GM12872 (cell line): ENCODE measurements around the gene COL4A2.

Source experiments
- CTCF ChIP-seq: IDR thresholded peaks from 3 replicates; pipeline ENCODE4 v1.5.1; 2011; ENCODE audit warnings: low read depth, mild to moderate bottlenecking, low read length, moderate library complexity; ENCODE audit not compliant: insufficient read depth

The COL4A2 gene

GRCh38 chr13:110553417-110553816, 246.3 kb downstream of the COL4A2 start:
- no peak for TF ChIP-seq CTCF

- no peak for TF ChIP-seq CTCF
Measured at GRCh38 chr13:110554227-110554836, 247.2 kb downstream of the COL4A2 start.

GRCh38 chr13:110554946-110555345, 247.9 kb downstream of the COL4A2 start:
- no peak for TF ChIP-seq CTCF

GRCh38 chr13:110555601-110556223, 248.6 kb downstream of the COL4A2 start:
- no peak for TF ChIP-seq CTCF

- TF ChIP-seq CTCF: no peak
Measured at GRCh38 chr13:110556224-110556606, 249.1 kb downstream of the COL4A2 start.

- no peak for TF ChIP-seq CTCF
Measured at GRCh38 chr13:110557082-110557481, 250.0 kb downstream of the COL4A2 start.

GRCh38 chr13:110557610-110558305, 250.7 kb downstream of the COL4A2 start:
- TF ChIP-seq CTCF: no peak
